ENCODE data around the gene CPNE5.

Gene CPNE5

DNA sequence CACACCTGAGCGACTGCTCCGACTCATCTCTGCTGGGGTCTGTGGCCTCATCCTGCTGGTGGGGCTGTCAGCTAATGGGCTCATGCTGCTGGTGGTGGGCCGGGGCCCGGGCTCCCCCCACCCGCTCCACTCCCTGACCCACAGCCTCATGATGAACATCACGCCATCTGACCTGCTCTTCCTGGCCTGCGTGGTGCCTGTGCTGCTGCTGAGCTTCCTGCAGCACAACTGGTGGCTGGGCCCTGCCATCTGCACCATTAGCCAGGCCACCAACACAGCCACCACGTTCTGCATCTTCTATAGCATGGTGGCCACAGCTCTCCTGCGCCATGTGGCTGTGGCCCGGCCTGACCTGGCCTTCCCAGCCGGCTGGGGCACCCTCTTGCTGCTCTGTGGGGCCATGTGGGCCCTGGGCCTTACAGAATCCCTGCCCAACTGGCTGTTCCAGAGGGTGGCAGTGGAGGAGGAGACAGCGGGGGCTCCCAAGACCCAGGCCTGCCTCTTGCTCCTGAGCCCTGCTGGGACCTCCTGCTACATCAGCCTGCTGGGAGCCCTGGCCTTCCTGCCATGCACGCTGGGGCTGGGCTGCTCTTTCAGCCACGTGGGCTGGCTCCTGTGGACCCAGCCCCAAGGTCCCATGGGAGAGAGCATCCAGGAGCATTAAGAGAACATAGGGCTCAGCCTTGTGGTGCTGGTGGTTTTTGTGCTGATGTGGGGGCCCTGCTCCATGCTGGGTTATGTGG is 102.0 kb downstream of the CPNE5 start:
- no peaks in the 10 kb centered on the region for H3K4me1 ChIP-seq (ENCODE audit: low read length)
- no peak overlapping the region for H3K9ac ChIP-seq (ENCODE audit: low read length)
- H3K27ac ChIP-seq (ENCODE audit: low read length): no peak overlapping the region
- no peaks in the 10 kb centered on the region for H3K9me3 ChIP-seq (replicated peaks; ENCODE audit: insufficient read depth, low read length)
- H3K79me2 ChIP-seq (ENCODE audit: low read length): no peaks in the 10 kb centered on the region
- H3K9me2 ChIP-seq (replicated peaks; ENCODE audit: insufficient read depth, low read length): no peaks in the 10 kb centered on the region
- no peaks in the 10 kb centered on the region for H3K36me3 ChIP-seq (replicated peaks; ENCODE audit: insufficient read depth, low read length)
- no peak overlapping the region for H3K4me2 ChIP-seq (ENCODE audit: low read depth, low read length)
- DNase-seq: no peak
- no peaks in the 10 kb centered on the region for H3F3A ChIP-seq (ENCODE audit: insufficient read depth, low read length)
- no peak overlapping the region for H3K4me3 ChIP-seq (ENCODE audit: low read length)
- H4K20me1 ChIP-seq (ENCODE audit: insufficient read depth, low read length): no peaks in the 10 kb centered on the region
- H3K27me3 ChIP-seq (replicated peaks; ENCODE audit: insufficient read depth, low read length): no peaks in the 10 kb centered on the region
- TF ChIP-seq EZH2phosphoT487 (IDR thresholded peaks at IDR 0.05; ENCODE audit: low read length): no peak
- no peak for TF ChIP-seq EZH2 (optimal IDR thresholded peaks at IDR 0.05; ENCODE audit: low read depth, low read length)
- TF ChIP-seq CTCF (IDR thresholded peaks at IDR 0.05; ENCODE audit: low read length): no peak
- H2AFZ ChIP-seq (ENCODE audit: low read length): no peak overlapping the region

- Histone ChIP-seq H3K4me3 (ENCODE audit: low read length) (no peak overlapping the region), H3K9me3 (replicated peaks; ENCODE audit: insufficient read depth, low read length) (no peaks in the 10 kb centered on the region), H3K36me3 (replicated peaks; ENCODE audit: insufficient read depth, low read length) (no peaks in the 10 kb centered on the region), H3K27ac (ENCODE audit: low read length) (no peak overlapping the region), H3K9ac (ENCODE audit: low read length) (no peak overlapping the region), H3K27me3 (replicated peaks; ENCODE audit: insufficient read depth, low read length) (no peaks in the 10 kb centered on the region), H3K79me2 (ENCODE audit: low read length) (no peaks in the 10 kb centered on the region), H2AFZ (ENCODE audit: low read length) (no peak overlapping the region), H3F3A (ENCODE audit: insufficient read depth, low read length) (no peaks in the 10 kb centered on the region), H3K4me2 (ENCODE audit: low read depth, low read length) (no peak overlapping the region), H3K9me2 (replicated peaks; ENCODE audit: insufficient read depth, low read length) (no peaks in the 10 kb centered on the region), H4K20me1 (ENCODE audit: insufficient read depth, low read length) (no peaks in the 10 kb centered on the region), H3K4me1 (ENCODE audit: low read length) (no peaks in the 10 kb centered on the region)
- TF ChIP-seq CTCF (IDR thresholded peaks at IDR 0.05; ENCODE audit: low read length) (no peak), EZH2phosphoT487 (IDR thresholded peaks at IDR 0.05; ENCODE audit: low read length) (no peak), EZH2 (optimal IDR thresholded peaks at IDR 0.05; ENCODE audit: low read depth, low read length) (no peak)
- DNase-seq: no peak
Observed at GRCh38 chr6:36735110-36736071, 103.9 kb downstream of the CPNE5 start.

DNA sequence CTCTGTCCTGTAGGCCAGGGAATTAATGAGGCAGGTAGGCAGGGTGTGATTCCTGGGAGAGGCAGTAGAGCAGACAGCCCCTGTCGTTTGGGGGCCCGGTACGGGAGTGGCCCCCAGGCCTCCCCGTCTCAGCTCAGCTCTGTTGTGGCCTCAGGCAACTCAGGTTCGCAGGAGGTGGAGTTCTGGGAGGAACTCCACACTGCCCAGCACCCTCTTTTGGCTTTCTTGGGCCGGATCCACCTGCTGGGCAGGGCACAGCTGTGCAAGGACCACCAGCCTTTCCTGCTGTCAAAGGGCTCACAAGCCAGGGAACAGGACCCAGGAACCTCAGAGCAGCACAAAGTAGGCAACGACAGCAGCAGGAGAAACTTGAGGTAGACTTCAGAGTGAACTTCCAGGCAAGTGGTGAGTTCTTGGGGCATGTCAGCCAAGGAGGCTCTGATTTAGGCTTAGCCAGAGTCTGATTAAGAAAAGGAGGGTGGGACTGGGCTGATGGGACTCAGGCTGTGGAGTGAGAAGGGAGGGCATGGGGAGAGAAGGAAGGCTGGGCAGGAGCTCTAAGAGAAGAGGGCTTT is 104.7 kb downstream of the CPNE5 start:
- H3K4me3 ChIP-seq (ENCODE audit: low read length): no peak overlapping the region
- no peaks in the 10 kb centered on the region for H3K9me2 ChIP-seq (replicated peaks; ENCODE audit: insufficient read depth, low read length)
- DNase-seq: no peak
- no peaks in the 10 kb centered on the region for H4K20me1 ChIP-seq (ENCODE audit: insufficient read depth, low read length)
- no peaks in the 10 kb centered on the region for H3K79me2 ChIP-seq (ENCODE audit: low read length)
- H3K27ac ChIP-seq (ENCODE audit: low read length): no peak overlapping the region
- no peaks in the 10 kb centered on the region for H3F3A ChIP-seq (ENCODE audit: insufficient read depth, low read length)
- no peak overlapping the region for H3K9ac ChIP-seq (ENCODE audit: low read length)
- H2AFZ ChIP-seq (ENCODE audit: low read length): no peak overlapping the region
- H3K9me3 ChIP-seq (replicated peaks; ENCODE audit: insufficient read depth, low read length): no peaks in the 10 kb centered on the region
- H3K4me1 ChIP-seq (ENCODE audit: low read length): no peaks in the 10 kb centered on the region
- H3K27me3 ChIP-seq (replicated peaks; ENCODE audit: insufficient read depth, low read length): no peaks in the 10 kb centered on the region
- no peak overlapping the region for H3K4me2 ChIP-seq (ENCODE audit: low read depth, low read length)
- no peaks in the 10 kb centered on the region for H3K36me3 ChIP-seq (replicated peaks; ENCODE audit: insufficient read depth, low read length)
- TF ChIP-seq CTCF (IDR thresholded peaks at IDR 0.05; ENCODE audit: low read length) (no peak), EZH2phosphoT487 (IDR thresholded peaks at IDR 0.05; ENCODE audit: low read length) (no peak), EZH2 (optimal IDR thresholded peaks at IDR 0.05; ENCODE audit: low read depth, low read length) (no peak)

Data from MM.1S (cell line).